HEK293 (cell line): Measurements from ENCODE around the gene LGALS7.

Experiments used
- CTCF ChIA-PET: fragments of 350-600 bp; formaldehyde crosslinking; extraction: SDS; loops from one replicate; lab custom pipeline; 2021; ENCODE audit warnings: antibody characterized with exemption; lab: Yijun Ruan, JAX
- POLR2A ChIA-PET: fragments of 300-600 bp; formaldehyde crosslinking; extraction: SDS; loops from one replicate; lab custom pipeline; 2020; ENCODE audit warnings: antibody characterized with exemption, inconsistent platforms; lab: Yijun Ruan, JAX
- H3K27ac ChIP-seq: fragments of 200-500 bp; sonication (Bioruptor generic); 2 replicates; pipeline ENCODE4 v1.5.1; 2014; ENCODE audit warnings: low read depth, low read length, control low read depth, inconsistent platforms; ENCODE audit errors: extremely low read depth
- H3K36me3 ChIP-seq, 2 experiments: fragments of 200-500 bp in 1 of 2; sonication (Bioruptor generic) in 1 of 2; 1 replicate in 1 of 2; 2 replicates in 1 of 2; pipeline ENCODE4 v1.5.1; 2014 to 2017; ENCODE audit warnings: inconsistent platforms in 2 of 2, low read length in 2 of 2; ENCODE audit not compliant: control insufficient read depth in 2 of 2, insufficient read depth in 1 of 2
- H3K4me1 ChIP-seq: fragments of 200-500 bp; sonication (Bioruptor generic); 2 replicates; pipeline ENCODE4 v1.5.1; 2014; ENCODE audit warnings: mild to moderate bottlenecking, low read length, inconsistent platforms; ENCODE audit not compliant: control insufficient read depth, insufficient read depth
- H3K4me3 ChIP-seq: 2 replicates; pipeline ENCODE4 v1.5.1; 2011; ENCODE audit warnings: low read depth, mild to moderate bottlenecking, control low read depth, low read length, moderate library complexity
- H3K9me3 ChIP-seq: fragments of 200-500 bp; sonication (Bioruptor generic); 2 replicates; pipeline ENCODE4 v1.5.1; 2014; ENCODE audit warnings: low read depth, low read length, inconsistent platforms; ENCODE audit not compliant: control insufficient read depth, insufficient read depth
- BCL11B ChIP-seq: fragments of 450-650 bp; formaldehyde crosslinking; IDR thresholded peaks from 2 replicates; pipeline ENCODE4 v1.5.1; 2016; ENCODE audit warnings: low read depth, missing biosample characterization, missing genetic modification characterization
- GLI4 ChIP-seq: fragments of 450-650 bp; formaldehyde crosslinking; IDR thresholded peaks from 2 replicates; pipeline ENCODE4 v1.5.1; 2016; ENCODE audit warnings: missing biosample characterization, missing genetic modification characterization
- GLIS1 ChIP-seq: fragments of 450-650 bp; formaldehyde crosslinking; IDR thresholded peaks from 2 replicates; pipeline ENCODE4 v1.5.1; 2016; ENCODE audit warnings: missing biosample characterization, missing genetic modification characterization
- HOXA7 ChIP-seq: sonication (generic); formaldehyde crosslinking; IDR thresholded peaks from 2 replicates; pipeline ENCODE4 v1.8.1; 2022; ENCODE audit warnings: missing genetic modification reagents, borderline replicate concordance
- IKZF3 ChIP-seq: fragments of 450-650 bp; IDR thresholded peaks from 2 replicates; pipeline ENCODE4 v1.5.0; 2018; ENCODE audit warnings: missing biosample characterization, mild to moderate bottlenecking, missing genetic modification characterization, moderate library complexity
- KLF8 ChIP-seq: fragments of 450-650 bp; formaldehyde crosslinking; IDR thresholded peaks from 2 replicates; pipeline ENCODE4 v1.5.1; 2016; ENCODE audit warnings: missing biosample characterization, missing genetic modification characterization
- SP2 ChIP-seq: fragments of 450-650 bp; formaldehyde crosslinking; IDR thresholded peaks from 2 replicates; pipeline ENCODE4 v1.5.1; 2016; ENCODE audit warnings: missing biosample characterization, missing genetic modification characterization
- SP7 ChIP-seq: fragments of 450-650 bp; formaldehyde crosslinking; IDR thresholded peaks from 2 replicates; pipeline ENCODE4 v1.5.1; 2016; ENCODE audit warnings: missing biosample characterization, missing genetic modification characterization
- ZBTB49 ChIP-seq: fragments of 450-650 bp; formaldehyde crosslinking; IDR thresholded peaks from 2 replicates; pipeline ENCODE4 v1.5.1; 2016; ENCODE audit warnings: missing biosample characterization, missing genetic modification characterization, low read depth
- ZFHX2 ChIP-seq: fragments of 450-650 bp; formaldehyde crosslinking; conservative IDR thresholded peaks from 2 replicates; pipeline ENCODE4 v1.5.1; 2016; ENCODE audit warnings: missing biosample characterization, missing genetic modification characterization
- ZNF121 ChIP-seq: fragments of 450-650 bp; formaldehyde crosslinking; IDR thresholded peaks from 2 replicates; pipeline ENCODE4 v1.5.1; 2016; ENCODE audit warnings: missing biosample characterization, missing genetic modification characterization
- ZNF16 ChIP-seq: fragments of 450-650 bp; formaldehyde crosslinking; IDR thresholded peaks from 2 replicates; pipeline ENCODE4 v1.5.1; 2016; ENCODE audit warnings: low read depth, missing biosample characterization, missing genetic modification characterization
- ZNF2 ChIP-seq: fragments of 450-650 bp; formaldehyde crosslinking; IDR thresholded peaks from 2 replicates; pipeline ENCODE4 v1.5.1; 2016; ENCODE audit warnings: missing biosample characterization, missing genetic modification characterization
- ZNF221 ChIP-seq: fragments of 450-650 bp; formaldehyde crosslinking; IDR thresholded peaks from 2 replicates; pipeline ENCODE4 v1.5.1; 2017; ENCODE audit warnings: missing biosample characterization, missing genetic modification characterization, borderline replicate concordance
- ZNF311 ChIP-seq: fragments of 450-650 bp; formaldehyde crosslinking; IDR thresholded peaks from 2 replicates; pipeline ENCODE4 v1.5.1; 2017; ENCODE audit warnings: missing biosample characterization, missing genetic modification characterization, borderline replicate concordance
- ZNF341 ChIP-seq: fragments of 450-650 bp; formaldehyde crosslinking; IDR thresholded peaks from 2 replicates; pipeline ENCODE4; 2016; ENCODE audit warnings: low read depth, missing biosample characterization, missing genetic modification characterization
- ZNF585B ChIP-seq: fragments of 450-650 bp; formaldehyde crosslinking; IDR thresholded peaks from 2 replicates; pipeline ENCODE4 v1.5.1; 2016; ENCODE audit warnings: missing biosample characterization, missing genetic modification characterization
- ZNF660 ChIP-seq: fragments of 450-650 bp; IDR thresholded peaks from 2 replicates; pipeline ENCODE4 v1.5.1; 2018; ENCODE audit warnings: missing biosample characterization, mild to moderate bottlenecking, missing genetic modification characterization
- ZNF776 ChIP-seq: fragments of 450-650 bp; formaldehyde crosslinking; IDR thresholded peaks from 2 replicates; pipeline ENCODE4 v1.5.0; 2017; ENCODE audit warnings: missing biosample characterization, missing genetic modification characterization, borderline replicate concordance
- ZNF791 ChIP-seq: fragments of 450-650 bp; formaldehyde crosslinking; IDR thresholded peaks from 2 replicates; pipeline ENCODE4 v1.5.1; 2016; ENCODE audit warnings: missing biosample characterization, missing genetic modification characterization
- TF ChIP-seq, protein P1 (sequence below): fragments of 450-650 bp; formaldehyde crosslinking; IDR thresholded peaks from 2 replicates; pipeline ENCODE4 v1.5.1; 2016; ENCODE audit warnings: missing biosample characterization, missing genetic modification characterization

The LGALS7 gene

GRCh38 chr19:38819231-38819920 lies 46.1 kb upstream of the LGALS7 start (continued):
- TF ChIP-seq, protein P1, sequence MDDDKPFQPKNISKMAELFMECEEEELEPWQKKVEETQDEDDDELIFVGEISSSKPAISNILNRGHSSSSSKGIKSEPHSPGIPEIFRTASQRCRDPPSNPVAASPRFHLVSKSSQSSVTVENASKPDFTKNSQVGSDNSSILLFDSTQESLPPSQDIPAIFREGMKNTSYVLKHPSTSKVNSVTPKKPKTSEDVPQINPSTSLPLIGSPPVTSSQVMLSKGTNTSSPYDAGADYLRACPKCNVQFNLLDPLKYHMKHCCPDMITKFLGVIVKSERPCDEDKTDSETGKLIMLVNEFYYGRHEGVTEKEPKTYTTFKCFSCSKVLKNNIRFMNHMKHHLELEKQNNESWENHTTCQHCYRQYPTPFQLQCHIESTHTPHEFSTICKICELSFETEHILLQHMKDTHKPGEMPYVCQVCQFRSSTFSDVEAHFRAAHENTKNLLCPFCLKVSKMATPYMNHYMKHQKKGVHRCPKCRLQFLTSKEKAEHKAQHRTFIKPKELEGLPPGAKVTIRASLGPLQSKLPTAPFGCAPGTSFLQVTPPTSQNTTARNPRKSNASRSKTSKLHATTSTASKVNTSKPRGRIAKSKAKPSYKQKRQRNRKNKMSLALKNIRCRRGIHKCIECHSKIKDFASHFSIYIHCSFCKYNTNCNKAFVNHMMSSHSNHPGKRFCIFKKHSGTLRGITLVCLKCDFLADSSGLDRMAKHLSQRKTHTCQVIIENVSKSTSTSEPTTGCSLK (tag by site-specific recombination) = no peak
- TF ChIP-seq KLF8 (no peak), ZNF221 (tag by site-specific recombination) (no peak), SP7 (tag by site-specific recombination) (peak; percentile 62; the same call in 1 of the 2 replicates), ZNF311 (tag by site-specific recombination) (no peak), GLIS1 (tag by site-specific recombination) (peak; percentile 37; the same call in 1 of the 2 replicates), ZFHX2 (0 out of 2 replicates have a peak, but pooled peaks have one; percentile 17), ZNF121 (peak; percentile 92), IKZF3 (tag by site-specific recombination) (no peak), ZNF341 (tag by site-specific recombination) (no peak), ZNF585B (tag by site-specific recombination) (no peak)

GRCh38 chr19:38817081-38817480 lies 43.8 kb upstream of the LGALS7 start:
- TF ChIP-seq ZNF2 (tag by site-specific recombination) (no peak), ZBTB49 (tag by site-specific recombination) (no peak), ZNF791 (tag by site-specific recombination) (no peak), BCL11B (no peak), ZNF776 (tag by site-specific recombination) (no peak), ZNF16 (tag by site-specific recombination) (no peak), HOXA7 (no peak), ZNF660 (tag by site-specific recombination) (no peak)
- TF ChIP-seq, all 188 proteins: peak for 0
- ChIA-PET POLR2A (no interaction called here), CTCF (interaction anchor here (0.5 to 0.8 kb wide), 3 partner anchors 16 to 78 kb away, joined by 3 to 5 read pairs (median 3); no protein-coding TSS in a partner anchor)
- peaks cover 7% of the 10 kb centered on the region for H3K4me1 ChIP-seq
- H3K27ac ChIP-seq = no peak overlapping the region
- peaks cover 19 to 24% of the 10 kb centered on the region in 2 experiments for H3K36me3 ChIP-seq
- H3K4me3 ChIP-seq = no peak overlapping the region
- no peaks in the 10 kb centered on the region for H3K9me3 ChIP-seq

DNA sequence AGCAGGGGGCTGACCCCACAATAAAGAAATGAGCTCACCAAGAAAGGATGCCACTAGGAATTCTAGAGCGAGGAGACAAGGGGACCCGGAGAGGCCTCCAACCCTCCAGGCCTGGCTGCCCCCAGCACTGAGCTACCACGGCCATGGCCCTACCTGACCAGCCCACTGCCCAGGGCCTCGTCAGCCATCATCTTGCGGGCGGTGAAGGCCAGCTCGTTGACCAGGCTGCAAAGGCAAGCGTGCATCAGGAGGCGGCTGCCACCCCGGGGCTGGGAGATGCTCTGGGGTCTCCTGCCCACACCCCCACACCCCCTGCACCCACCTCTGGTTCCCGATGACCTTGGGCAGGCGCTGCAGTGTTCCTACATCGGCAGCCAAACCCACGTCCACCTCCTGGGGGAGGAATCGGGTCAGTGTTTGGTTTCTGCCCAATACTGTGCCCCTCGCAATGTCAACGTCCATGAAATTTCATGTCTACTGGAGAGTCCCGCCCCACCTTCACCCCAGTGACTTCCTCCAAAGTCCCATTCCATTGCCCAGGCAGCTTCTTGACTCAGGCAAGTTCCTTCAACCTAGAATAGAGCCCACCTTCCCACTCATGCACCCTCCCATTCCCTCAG lies 42.9 kb upstream of the LGALS7 start:
- POLR2A ChIA-PET = interaction anchor here (0.5 kb wide), 1 partner anchor 14 kb away, joined by 3 read pairs; no protein-coding TSS in a partner anchor
- CTCF ChIA-PET = interaction anchor here (0.6 kb wide), 1 partner anchor 182 kb away, joined by 3 read pairs; no protein-coding TSS in a partner anchor

More for the DNA sequence above, 42.9 kb upstream of the LGALS7 start:
- Histone ChIP-seq H3K4me3 (no peak overlapping the region), H3K4me1 (peaks cover 7% of the 10 kb centered on the region), H3K9me3 (no peaks in the 10 kb centered on the region), H3K27ac (no peak overlapping the region), H3K36me3 (peaks cover 19 to 24% of the 10 kb centered on the region in 2 experiments)
- TF ChIP-seq GLI4 (tag by site-specific recombination) (no peak), SP2 (tag by site-specific recombination) (0 out of 2 replicates have a peak, but pooled peaks have one; percentile 8)
